K562 treated with DMSO at 1 percent for 12 hours (cell line): ENCODE results near the gene PACSIN2. TPM values are rescaled to one million over a fixed set of nuclear protein-coding genes. Genes with fewer than 3 reads are reported as not detected.

ENCODE experiments used
- total RNA-seq: library from RNA; unstranded; fragments of 300-600 nt; gene quantifications from 2 replicates; pipeline ENCODE4 v1.2.3, GENCODE V29; 2022; ENCODE audit not compliant: insufficient read depth

Gene PACSIN2
- 30.6 and 65.9 TPM in 2 replicates for total RNA-seq

GRCh38 chr22:43014869-43015676 lies at the start of gene PACSIN2:
Gene PACSIN2 (minus strand): TSS chr22:43015149. CDS start chr22:42912080, 103,069 bp downstream.

GRCh38 chr22:42856865-42857704 lies 157.9 kb downstream of the PACSIN2 start, which contains the start of gene ARFGAP3:
Gene ARFGAP3 (minus strand): TSS chr22:42857273. CDS start chr22:42857182, 91 bp downstream.

Other genes starting within 250 kb of the PACSIN2 start
- gene ARFGAP3, start 157.9 kb downstream of the PACSIN2 start, total RNA-seq, result 20.7 and 39.3 TPM in 2 replicates
- gene TTLL1, start 74.2 kb upstream of the PACSIN2 start, total RNA-seq, result 2.9 and 3.0 TPM in 2 replicates
- gene BIK, start 95.6 kb upstream of the PACSIN2 start, total RNA-seq, result 1.2 TPM in 1 of 2 replicates, not detected in the other
- gene MCAT, start 128.2 kb upstream of the PACSIN2 start, total RNA-seq, result 12.4 and 16.1 TPM in 2 replicates
- gene TSPO, start 136.4 kb upstream of the PACSIN2 start, total RNA-seq, result 76.3 and 140 TPM in 2 replicates
- 43.2 and 67.0 TPM in 2 replicates for gene TTLL12, start 172.0 kb upstream of the PACSIN2 start, total RNA-seq